ENCODE data around the gene TMEM95. TPM values are rescaled to one million over a fixed set of nuclear protein-coding genes. Genes with fewer than 3 reads are reported as not detected.

Gene TMEM95
- total RNA-seq, 1 donor from 2014 or later: not detected

GRCh38 chr17:7391307-7391706 is 36.4 kb downstream of the TMEM95 start:
- Mint-ChIP-seq H3K9me3 (ENCODE audit: low read depth) (no peaks in the 10 kb centered on the region), H3K27me3 (ENCODE audit: low read depth) (no peaks in the 10 kb centered on the region), H3K27ac (ENCODE audit: unreplicated experiment) (no peak overlapping the region), H3K4me3 (ENCODE audit: unreplicated experiment) (no peak overlapping the region), H3K4me1 (ENCODE audit: low read depth) (peaks cover 20% of the 10 kb centered on the region), H3K36me3 (ENCODE audit: low read depth) (peaks cover 10% of the 10 kb centered on the region)
- no peak for TF ChIP-seq CTCF (IDR thresholded peaks at IDR 0.05)
- no peak for DNase-seq (ENCODE audit: low spot score)

GRCh38 chr17:7392696-7393612 is 38.0 kb downstream of the TMEM95 start:
- TF ChIP-seq CTCF (IDR thresholded peaks at IDR 0.05): no peak
- no peaks in the 10 kb centered on the region for H3K27me3 Mint-ChIP-seq (ENCODE audit: low read depth)
- peak overlapping the region; percentile 91 for H3K4me3 Mint-ChIP-seq (ENCODE audit: unreplicated experiment)
- H3K27ac Mint-ChIP-seq (ENCODE audit: unreplicated experiment): no peak overlapping the region
- peaks cover 8% of the 10 kb centered on the region for H3K36me3 Mint-ChIP-seq (ENCODE audit: low read depth)
- no peaks in the 10 kb centered on the region for H3K9me3 Mint-ChIP-seq (ENCODE audit: low read depth)
- peaks cover 20% of the 10 kb centered on the region for H3K4me1 Mint-ChIP-seq (ENCODE audit: low read depth)
- DNase-seq (ENCODE audit: low spot score): no peak

DNA sequence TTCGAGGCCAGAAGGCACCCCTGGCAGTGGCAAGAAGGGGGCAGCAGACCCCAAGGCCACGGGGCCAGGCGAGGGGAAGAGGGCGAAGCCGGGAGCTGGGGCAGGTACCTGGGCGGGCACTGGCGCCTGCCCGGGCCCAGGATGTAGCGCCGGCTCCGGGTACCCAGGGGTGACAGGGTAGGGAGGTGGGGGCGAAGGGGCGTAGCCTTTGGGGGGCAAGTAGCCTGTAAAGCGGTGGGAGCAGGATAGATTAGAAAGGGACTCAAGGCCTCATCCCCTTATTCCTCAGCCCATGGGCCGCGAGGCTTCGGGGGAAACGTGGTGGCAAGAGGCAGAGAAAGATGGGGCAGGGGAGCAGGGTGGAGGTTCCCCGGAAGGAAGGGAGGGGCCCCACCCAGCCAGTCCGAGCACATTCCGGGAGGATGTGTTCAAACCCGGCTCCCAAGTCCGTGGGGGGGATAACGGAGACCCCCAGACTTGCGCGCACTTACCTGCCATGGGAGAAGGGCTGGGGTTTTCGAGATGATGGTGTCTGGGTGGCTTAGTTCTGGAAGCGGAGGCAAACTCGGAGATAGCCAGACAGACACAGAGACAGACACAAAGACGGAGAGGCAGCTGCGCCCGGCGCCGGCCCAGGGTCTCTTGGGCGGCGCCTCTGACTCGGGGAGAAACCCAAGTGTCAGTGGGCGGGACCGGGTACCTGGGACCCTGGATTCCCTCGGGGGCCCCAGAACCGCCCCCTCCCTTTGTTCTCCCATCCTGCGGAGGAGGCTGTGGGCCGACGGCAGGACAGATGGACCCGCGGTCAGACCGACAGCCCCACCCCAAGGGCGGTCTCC is 38.9 kb downstream of the TMEM95 start:
- peak; percentile 29 for TF ChIP-seq CTCF (IDR thresholded peaks at IDR 0.05)
- Mint-ChIP-seq H3K4me3 (ENCODE audit: unreplicated experiment) (peak overlapping the region; percentile 91), H3K4me1 (ENCODE audit: low read depth) (peaks cover 20% of the 10 kb centered on the region), H3K27me3 (ENCODE audit: low read depth) (no peaks in the 10 kb centered on the region), H3K27ac (ENCODE audit: unreplicated experiment) (no peak overlapping the region), H3K36me3 (ENCODE audit: low read depth) (peaks cover 8% of the 10 kb centered on the region), H3K9me3 (ENCODE audit: low read depth) (no peaks in the 10 kb centered on the region)
- DNase-seq (ENCODE audit: low spot score): no peak

DNA sequence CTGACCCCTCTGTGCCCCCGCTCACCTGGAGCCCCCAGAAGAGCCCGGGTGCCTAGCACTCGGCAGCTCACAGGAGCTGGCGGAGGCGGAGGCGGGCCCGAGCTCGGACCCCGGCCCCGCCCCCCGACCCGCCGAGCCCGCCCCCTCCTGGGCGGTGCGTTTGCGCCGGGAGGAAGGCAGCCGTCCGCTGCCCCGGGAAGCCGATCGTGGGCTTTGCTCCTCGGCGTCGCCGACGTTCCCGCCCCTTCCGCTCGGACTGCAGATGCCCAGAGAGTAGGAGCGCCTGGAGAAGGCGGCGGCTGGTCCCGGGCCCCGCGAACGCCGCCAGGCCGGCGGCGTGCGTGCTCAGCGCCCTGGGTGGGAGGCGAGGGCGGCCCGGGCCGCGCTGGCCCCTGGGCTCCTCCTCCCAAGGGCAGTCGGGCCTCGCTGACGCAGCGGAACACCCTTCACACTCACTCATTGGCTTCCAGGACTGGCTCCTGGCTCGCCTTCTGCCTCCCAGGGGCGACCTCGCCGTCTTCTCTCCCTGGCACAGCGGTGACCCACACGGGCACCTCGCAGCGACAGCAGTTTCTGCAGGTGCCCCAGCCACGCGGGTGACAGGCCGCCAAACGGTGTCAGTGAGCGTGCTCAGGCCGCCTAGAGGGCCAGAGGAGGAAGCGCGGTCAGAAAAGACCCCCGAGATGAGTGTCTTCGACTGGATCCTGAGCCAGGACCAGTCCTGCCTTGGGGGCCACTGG is 39.7 kb downstream of the TMEM95 start, which contains the start of gene PLSCR3:
PLSCR3 (minus strand) TSS at position 74 of the 740 bp plus-strand sequence. CDS start 415 bp downstream, outside the sequence.
- H3K4me1 Mint-ChIP-seq (ENCODE audit: low read depth): peaks cover 20% of the 10 kb centered on the region
- H3K36me3 Mint-ChIP-seq (ENCODE audit: low read depth): peaks cover 6% of the 10 kb centered on the region
- H3K27me3 Mint-ChIP-seq (ENCODE audit: low read depth): no peaks in the 10 kb centered on the region
- peak; percentile 73 for TF ChIP-seq CTCF (IDR thresholded peaks at IDR 0.05)
- no peak for DNase-seq (ENCODE audit: low spot score)
- no peaks in the 10 kb centered on the region for H3K9me3 Mint-ChIP-seq (ENCODE audit: low read depth)
- peak within 1 kb of the TSS; percentile 91 for H3K4me3 Mint-ChIP-seq (ENCODE audit: unreplicated experiment)
- H3K27ac Mint-ChIP-seq (ENCODE audit: unreplicated experiment): peak within 1 kb of the TSS; percentile 86

All from chondrocyte (in vitro differentiated cells).